ENCODE data around the gene MTCL3.

Gene MTCL3

DNA sequence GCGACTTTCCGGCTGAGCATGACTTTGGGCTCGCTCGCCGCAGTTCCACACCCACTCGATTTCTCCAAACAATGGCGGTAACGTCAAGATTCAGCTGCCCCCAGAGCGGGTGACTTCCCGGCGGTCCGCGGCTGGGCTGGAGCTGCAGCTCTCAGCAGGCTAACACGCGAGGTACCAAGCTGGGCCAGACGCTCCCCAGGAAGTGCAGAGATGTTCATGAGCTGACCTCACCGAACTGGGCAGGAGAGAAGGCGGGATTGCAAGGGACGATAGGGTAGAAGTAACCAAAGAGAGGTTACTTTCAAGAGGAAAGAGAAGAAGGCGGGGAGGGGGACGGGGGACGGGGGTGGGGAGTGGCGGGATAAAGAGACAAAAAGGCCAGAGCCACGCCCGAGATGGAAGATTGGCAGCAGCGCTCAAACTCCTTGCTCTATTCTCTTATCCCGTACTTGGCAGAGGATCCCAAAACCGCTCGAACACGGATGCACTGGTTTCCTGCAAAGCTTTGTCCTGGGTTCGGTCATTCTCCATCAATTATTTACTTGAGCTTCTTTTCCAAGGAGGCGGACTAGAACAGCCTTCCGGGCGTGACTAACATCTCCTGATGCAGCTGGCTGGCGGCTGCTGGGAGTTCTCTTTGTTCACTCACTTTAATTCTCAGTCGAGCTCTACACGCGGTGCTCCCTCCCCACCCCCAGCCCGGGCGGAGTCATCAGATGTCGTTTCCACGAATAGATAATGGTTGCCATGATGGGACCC is at the start of gene MTCL3:
Gene MTCL3 (minus strand): TSS at position 626 of the 759 bp plus-strand sequence.
- H3K4me3 ChIP-seq, result peak within 1 kb of the TSS in 4 of 7 experiments; percentile 2 to 19 (median 11)

DNA sequence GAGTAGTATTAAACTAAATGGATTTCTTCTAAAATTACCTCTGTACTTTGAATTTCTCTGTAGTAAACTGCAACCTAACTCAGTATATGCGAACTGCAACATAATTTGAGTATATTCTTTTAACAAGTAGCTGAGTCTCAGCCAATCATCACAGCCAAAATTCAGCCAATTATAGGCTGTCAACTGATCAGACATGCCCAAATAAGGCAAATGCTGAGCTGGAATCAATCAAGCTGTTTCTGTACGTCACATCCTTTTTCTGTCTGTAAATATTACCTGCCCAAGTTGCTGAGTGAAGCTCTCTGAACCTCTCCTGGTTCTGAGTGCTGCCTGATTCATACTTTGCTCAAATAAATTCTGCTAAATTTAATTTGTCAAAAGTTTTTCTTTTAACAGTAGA is 48.3 kb upstream of the MTCL3 start:
- Histone ChIP-seq H3K4me3 (no peak overlapping the region), H3K27ac (no peak overlapping the region)

More for the DNA sequence above, at the start of gene MTCL3:
- peak within 1 kb of the TSS in 1 of 21 experiments; percentile 12 for H3K27ac ChIP-seq

DNA sequence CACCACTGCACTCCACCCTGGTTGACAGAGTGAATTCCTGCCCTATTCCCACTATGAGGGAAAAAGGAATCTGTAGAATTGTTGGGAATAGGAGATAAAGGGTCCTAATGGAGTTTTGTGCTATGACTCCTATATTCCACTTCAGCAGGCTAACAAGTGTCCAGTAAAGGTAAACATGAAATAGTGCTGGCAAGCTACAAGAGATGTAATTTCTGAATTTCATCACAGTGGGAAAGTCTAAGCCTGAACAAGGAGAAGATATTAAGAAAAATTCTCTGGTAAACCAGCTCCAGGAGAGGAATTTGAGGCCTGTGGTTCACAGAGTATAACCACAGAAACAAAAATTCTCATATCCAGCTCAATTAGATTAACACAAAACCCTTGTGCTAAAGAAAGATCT is 47.5 kb upstream of the MTCL3 start:
- Histone ChIP-seq H3K4me3 (no peak overlapping the region), H3K27ac (no peak overlapping the region)

DNA sequence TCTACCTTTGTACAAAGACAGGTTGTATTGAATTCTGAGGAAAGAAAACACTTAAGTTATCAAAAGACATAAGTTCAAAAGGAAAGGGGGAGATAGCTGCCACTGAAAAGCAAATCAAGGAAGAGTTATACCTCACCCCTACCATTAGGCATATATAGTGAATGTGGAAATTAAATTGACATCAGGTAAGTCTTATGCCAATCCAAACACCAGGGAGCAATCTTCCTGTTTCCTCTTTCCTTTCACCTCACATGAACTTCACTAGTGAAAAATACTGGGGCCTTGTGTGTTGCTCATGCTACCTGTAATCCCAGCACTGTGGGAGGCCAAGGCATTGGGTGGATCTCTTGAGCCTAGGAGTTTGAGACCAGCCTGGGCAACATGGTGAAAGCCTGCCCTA is 47.0 kb upstream of the MTCL3 start:
- Histone ChIP-seq H3K27ac (no peak overlapping the region), H3K4me3 (no peak overlapping the region)

DNA sequence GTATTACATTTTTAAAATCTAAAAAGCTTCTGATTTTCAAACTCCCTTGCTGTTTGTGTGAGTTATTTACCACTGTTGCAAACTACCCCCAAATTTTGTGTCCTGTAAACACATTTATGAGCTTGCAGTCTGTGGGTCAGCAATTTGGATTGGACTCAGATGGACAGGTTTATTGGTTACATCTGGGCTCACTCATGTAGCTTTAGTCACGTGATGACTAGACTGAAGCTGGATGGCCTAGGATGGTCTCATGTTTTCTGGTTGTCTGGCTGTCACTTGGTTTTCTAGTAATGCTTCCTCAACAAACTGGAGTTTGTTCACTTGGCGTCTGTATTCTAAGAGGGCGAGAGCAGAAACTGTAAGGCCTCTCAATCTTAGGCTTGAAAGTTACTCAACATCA is 45.6 kb upstream of the MTCL3 start:
- H3K27ac ChIP-seq, result no peak overlapping the region
- H3K4me3 ChIP-seq, result no peak overlapping the region

DNA sequence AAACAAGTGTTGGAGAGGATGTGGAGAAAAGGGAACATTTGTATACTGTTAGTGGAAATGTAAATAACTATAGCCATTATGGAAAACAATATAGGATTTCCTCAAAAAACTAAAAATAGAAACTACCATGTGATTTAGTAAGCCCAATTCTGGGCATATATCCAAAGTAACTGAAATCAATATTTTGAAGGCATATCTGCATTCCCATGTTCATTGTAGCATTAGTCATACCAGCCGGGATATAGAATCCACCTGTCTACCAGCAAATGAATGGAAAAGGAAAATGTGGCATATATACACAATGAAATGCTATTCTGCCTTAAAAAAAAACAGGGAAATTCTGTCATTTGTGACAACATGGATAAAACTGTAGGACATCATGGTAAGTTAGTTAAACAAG is 42.5 kb upstream of the MTCL3 start:
- no peak overlapping the region for H3K4me3 ChIP-seq
- H3K27ac ChIP-seq, result no peak overlapping the region

DNA sequence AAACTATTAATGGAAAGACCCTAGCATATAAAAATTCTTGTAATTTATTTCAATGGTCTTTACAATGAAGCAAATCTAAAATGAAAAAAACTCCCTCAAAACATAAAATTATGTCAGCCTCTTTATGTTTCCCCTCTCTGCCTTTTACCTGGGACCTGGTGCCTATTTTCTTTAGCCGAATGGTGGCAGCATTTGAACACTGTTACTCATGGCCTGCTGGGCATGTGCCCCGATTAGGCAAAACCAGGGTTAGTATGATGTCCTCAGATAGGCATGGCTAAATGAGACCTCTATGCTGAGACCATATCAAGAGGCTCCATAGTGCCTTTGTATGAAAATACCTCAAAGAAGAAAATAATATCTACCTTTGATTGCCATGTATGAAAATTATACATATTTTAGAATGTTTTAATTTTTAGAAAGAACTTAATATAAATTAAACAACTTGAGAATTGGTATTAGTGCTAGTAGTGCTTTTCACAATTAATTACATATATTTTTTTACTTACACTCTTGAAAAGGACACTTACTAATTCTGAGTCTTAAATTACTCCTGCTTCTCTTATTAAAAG is 35.4 kb upstream of the MTCL3 start:
- H3K4me3 ChIP-seq, result no peak overlapping the region
- no peak overlapping the region for H3K27ac ChIP-seq

DNA sequence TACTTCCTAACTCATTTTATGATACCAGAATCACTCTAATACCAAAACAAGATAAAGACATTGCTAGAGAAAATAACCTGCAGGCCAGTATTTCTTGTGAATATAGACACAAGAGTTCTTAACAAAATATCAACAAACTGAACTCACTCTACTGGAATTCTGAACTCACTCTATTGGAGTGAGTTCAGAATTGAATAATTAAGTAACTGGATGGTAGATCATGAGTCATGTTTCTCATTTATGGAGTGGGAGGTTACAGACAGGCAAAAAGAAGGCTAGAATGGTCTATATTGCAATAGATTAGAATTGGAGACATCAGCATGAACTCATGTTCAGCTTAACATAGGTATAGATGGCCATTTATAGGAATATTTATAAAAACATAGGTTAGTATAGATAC is 31.3 kb upstream of the MTCL3 start:
- Histone ChIP-seq H3K4me3 (no peak overlapping the region), H3K27ac (no peak overlapping the region)

DNA sequence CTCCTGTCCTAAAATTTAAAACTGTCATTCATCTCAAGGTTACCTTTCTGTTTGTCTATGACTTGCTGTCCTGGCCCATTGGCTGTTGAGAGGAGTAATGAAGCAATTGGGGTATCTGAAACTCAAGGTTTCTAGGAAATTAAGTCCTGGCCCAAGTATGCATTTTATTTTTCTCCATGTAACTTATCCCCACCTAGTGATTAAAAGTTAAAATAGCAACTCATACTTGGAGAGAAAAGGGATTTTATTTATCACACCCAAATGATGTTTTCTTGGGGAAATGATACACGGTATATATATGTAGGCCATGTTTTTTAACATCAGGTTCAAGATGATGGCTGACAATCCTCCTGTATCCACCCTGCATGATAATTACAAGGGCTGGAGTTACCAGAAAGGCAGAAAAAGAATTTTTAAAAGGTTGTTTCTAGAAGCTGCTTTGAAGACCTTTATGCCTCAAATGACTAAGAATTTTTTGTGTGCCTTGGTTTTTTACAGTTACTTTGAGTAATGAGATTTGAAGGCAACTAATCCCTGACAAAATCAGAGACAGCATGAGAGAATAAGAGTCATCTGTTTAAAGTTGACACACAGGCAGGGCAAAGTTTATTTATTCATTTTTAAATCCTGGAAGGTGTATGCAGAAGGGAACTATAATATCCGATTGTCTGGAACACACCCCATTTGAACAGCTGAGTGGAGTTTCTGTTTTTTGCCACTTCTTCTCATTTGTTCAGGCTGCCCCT is 28.9 kb upstream of the MTCL3 start:
- no peak overlapping the region for H3K4me3 ChIP-seq
- H3K27ac ChIP-seq, result no peak overlapping the region

DNA sequence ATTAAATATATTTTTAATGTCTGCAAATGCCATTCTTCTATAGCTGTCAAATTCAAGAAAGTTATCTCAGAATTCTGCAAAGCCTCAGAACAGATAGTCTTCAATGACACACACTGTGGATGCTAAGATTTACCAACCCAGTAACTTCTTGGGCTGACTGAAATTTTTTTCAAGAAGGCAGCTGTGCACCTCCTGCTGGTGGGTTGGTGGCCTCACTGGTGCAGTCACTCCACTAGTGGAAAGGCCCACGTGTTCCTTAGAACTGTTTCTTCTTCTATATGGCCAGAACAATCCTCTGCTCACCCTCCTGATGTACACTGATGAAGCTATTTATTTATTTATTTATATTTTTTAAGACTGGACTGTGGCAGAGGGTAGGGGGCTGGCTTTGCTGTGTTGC is 28.1 kb upstream of the MTCL3 start:
- H3K4me3 ChIP-seq, result no peak overlapping the region
- H3K27ac ChIP-seq, result no peak overlapping the region

DNA sequence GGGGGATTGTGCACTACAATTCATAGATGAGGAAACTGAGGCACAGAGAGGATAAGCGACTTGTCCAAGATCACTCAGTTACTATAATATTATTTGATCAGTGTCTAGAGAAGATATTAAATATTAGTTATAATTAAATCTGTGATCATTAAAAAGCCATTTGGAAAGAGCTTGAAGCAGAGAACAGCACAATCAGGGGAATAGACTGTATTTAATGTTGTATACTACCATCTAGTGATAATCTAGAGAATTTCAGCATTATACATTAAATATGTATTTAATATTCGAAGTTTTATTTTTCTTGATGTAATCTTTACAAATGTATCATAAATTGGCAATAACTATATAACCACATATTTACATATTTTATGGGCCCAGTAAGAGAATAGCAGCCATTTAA is 20.1 kb upstream of the MTCL3 start:
- no peak overlapping the region for H3K4me3 ChIP-seq
- H3K27ac ChIP-seq, result no peak overlapping the region

DNA sequence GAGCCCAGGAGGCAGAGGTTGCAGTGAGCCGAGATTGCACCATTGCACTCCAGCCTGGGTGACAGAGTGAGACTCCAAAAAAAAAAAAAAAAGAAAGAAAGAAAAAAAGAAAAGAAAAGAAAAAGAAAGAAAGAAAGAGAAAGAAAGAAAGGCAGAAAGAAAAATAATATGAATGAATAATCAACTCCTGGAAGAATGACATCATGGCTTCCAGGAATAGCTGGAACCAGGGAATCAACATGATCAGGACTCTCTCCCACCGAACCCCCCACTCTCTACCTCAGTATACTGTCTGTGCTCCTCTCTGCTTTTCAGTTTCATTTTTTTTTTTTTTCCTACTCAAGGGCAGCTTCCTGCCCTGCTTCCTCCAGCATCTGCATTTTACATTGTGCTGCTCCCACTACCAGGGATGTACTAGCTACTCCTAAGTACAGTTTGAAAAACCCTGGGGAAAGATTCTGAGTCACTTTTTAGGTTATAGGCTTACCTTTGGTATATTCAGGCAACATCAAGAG is 19.7 kb upstream of the MTCL3 start:
- Histone ChIP-seq H3K27ac (no peak overlapping the region), H3K4me3 (no peak overlapping the region)

DNA sequence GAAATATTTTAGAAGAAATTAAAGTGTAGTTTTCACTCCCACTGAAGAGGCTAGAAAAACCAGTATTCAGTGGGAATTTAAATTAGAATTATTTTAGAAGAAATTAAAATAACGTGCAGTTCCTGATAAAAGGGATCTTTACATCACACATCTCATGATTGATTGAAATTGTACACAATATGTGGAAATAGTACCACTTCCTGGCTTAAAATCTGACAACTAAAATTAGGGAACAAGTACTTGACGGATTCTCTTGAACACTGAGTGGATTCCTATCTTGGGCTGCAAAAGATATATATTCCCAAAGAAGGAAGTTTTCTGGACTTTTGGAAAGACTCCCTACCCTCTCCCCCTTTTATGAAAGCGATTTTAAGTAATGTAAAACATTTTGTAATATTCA is 14.6 kb upstream of the MTCL3 start:
- H3K4me3 ChIP-seq, result no peak overlapping the region
- no peak overlapping the region for H3K27ac ChIP-seq

DNA sequence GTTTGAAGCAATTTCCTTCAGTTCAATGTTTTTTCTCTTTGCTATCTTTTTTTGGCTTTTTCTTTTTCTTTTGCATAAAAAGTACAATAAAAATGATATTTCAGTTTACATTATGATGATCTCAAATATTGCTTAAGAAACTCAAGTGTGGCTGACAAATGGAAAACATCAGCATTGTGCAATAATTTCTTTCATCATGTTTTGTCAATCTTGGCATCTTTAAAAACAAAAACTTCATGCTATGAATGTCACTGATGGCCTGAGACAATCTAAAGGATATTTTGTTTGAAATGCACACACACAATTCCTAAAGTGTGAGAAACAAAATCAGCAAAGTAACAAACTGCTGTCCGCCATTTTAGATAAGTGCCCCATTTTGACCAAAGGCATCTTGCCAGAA is 13.9 kb upstream of the MTCL3 start:
- Histone ChIP-seq H3K4me3 (no peak overlapping the region), H3K27ac (no peak overlapping the region)

DNA sequence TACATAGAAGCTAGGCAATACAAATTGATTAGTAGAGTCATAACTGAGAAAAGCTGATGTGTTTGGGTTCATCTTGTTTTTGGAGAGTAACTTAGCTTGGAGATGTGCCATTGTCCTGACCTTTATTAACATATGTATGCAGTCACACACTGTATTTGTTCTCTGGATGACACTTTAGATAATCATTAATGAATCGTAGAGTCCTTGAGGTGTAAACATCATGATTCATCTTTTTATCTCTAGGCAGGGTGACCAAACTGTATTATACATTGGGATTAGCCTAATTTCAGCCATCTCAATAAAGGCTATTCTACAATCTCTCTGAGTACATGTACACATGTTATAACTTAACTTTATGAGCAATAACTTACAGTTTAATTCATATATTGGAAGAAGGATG is 3.6 kb upstream of the MTCL3 start:
- H3K4me3 ChIP-seq, result no peak overlapping the region
- no peak overlapping the region for H3K27ac ChIP-seq

DNA sequence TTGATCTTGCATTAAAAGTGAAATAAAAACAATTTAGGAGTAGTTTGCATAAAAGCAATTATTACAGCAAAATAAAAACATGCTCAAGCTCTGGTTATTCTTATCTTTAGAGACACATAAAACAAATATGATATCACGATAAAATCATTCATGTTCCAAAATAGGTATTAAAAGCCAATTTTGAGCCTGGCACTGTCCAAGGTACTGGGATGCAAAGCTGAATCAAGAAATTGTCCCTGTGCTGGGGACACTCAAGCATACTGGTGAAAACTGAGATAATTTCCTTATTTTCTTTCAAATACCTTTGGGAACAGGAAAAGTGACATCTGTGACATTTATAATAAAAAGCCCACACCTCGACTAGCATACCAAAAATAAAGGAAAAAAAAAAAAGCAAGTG is 931 bp upstream of the MTCL3 start:
- Histone ChIP-seq H3K27ac (no peak overlapping the region), H3K4me3 (no peak overlapping the region)

DNA sequence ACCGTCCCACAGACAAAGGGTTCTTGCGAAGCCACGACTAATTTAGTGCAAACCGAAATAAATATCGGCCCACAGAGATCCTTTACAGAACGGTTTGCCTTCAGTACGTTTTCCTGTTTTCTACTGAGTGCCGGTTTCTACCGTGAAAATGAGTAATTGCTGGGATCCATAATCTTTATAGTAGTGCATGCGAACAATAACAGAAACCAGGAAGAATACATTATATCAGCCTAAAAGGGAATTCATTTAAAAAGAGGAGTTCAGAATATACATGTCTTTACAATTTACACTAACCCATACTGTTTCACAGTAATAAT is 292 bp upstream of the MTCL3 start:
- Histone ChIP-seq H3K4me3 (peak overlapping the region in 3 of 7 experiments; percentile 5 to 19 (median 17)), H3K27ac (peak overlapping the region in 1 of 21 experiments; percentile 12)

DNA sequence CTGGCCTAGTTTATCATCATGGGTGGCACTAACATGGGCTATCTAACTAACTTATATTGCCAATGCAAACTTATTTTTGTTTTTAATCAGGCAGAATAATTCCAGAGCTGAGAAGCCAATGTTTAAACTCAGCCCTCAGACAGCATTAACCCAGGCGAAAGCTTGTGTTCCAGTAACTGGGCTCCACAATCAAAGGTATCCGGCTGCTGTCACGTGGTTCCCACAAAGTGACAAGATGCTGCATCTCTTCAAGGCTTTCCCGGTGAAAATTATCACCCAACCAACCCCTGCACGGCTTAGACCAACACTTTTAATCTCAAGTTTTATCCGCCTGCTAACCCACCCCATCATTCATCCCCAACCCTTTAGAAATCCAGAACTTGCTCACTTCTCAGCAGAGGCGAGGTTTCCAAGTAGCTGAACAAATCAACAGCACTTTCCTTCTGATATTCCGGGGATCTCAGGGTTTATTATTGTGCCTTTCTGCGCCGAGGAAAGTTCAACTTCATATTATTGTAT is 885 bp downstream of the MTCL3 start:
- H3K4me3 ChIP-seq, result peak overlapping the region in 4 of 7 experiments; percentile 2 to 19 (median 11)
- H3K27ac ChIP-seq, result no peak overlapping the region

DNA sequence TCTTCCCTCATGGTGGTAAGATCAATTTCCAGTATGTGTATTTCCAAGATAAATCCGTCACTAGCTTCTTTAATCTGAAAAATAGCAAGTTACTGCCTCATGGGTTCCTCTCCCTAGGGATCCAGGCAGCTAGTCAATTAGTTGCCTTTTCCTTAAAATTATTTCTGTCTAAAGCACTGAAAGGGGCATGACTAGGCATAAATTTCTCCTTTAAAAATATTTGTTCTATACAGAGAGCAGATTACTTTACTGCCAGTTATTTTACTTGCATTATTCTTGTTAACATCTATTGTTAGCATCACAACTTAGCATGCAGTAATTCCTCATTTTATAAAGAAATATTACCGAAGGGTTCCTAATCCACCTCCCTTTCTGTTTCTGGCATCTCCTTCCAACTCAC is 1.4 kb downstream of the MTCL3 start:
- Histone ChIP-seq H3K27ac (no peak overlapping the region), H3K4me3 (no peak overlapping the region)

DNA sequence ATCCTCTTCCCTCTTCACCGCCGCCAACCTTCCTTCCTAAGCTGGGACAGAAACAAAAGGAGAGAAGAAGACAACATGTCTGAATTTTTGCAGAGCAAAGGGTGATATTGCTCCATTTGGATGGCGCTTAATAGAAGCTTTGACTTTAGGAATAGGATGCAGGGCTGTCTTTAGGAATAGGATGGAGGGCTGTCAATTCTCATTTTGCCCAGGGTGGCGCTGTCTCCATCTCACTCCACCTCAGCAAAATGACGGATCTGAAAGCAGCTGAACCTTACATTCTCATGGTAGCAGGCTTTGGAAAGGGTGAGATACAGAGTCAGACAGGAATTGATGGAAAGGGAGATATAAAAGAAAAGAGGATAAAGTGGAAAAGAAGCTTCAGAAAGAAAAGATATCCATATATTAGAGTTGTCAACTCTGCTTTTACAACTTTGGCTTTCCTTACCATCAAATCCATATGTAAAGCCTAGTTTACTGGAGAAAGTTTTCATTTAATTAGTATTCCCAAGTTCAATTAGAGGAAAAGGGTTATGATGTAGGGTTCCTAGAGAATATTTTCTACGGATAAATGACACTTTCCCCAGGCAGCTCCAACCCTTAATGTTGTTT is 2.4 kb downstream of the MTCL3 start:
- H3K4me3 ChIP-seq, result peak overlapping the region; percentile 39 to 76 (median 56)
- peak overlapping the region in 2 of 21 experiments; percentile 60 to 67 for H3K27ac ChIP-seq

Measured in skin epidermis (tissue), 12 donors.